ENCODE results near the gene CENPB.

CENPB gene

GRCh38 chr20:3734111-3734843 is 52.3 kb downstream of the CENPB start:
- Histone ChIP-seq H3K9ac (ENCODE audit: low read length in 2 of 2) (no peak overlapping the region), H3K4me1 (ENCODE audit: control insufficient read depth, insufficient read depth, low read length) (peaks cover 5% of the 10 kb centered on the region), H3K27me3 (ENCODE audit: control insufficient read depth in 1 of 2, insufficient read depth in 2 of 2, low read length in 2 of 2) (peaks cover 11 to 22% of the 10 kb centered on the region in 2 donors), H3K36me3 (ENCODE audit: control insufficient read depth in 2 of 2, insufficient read depth in 2 of 2, low read length in 2 of 2) (no peaks in the 10 kb centered on the region), H3K4me3 (ENCODE audit: low read length in 2 of 2) (peak overlapping the region in 1 of 2 donors; percentile 64), H3K27ac (ENCODE audit: low read length) (no peak overlapping the region), H3K9me3 (ENCODE audit: control insufficient read depth in 2 of 2, low read length in 2 of 2) (no peaks in the 10 kb centered on the region)

Data from stomach smooth muscle (tissue), 2 donors.